Panc1 (cell line): ENCODE data around the gene TNIK. TPM values are rescaled to one million over a fixed set of nuclear protein-coding genes. Genes with fewer than 3 reads are reported as not detected.

Experiments used
- ATAC-seq: fragments of 200-7000 bp; cut with Tn5 transposase; 2 replicates; pipeline ENCODE4 v1.9.1; 2020; ENCODE audit warnings: mild to moderate bottlenecking, moderate library complexity
- BruUV-seq: library from RNA; stranded (reverse); fragments of 400-500 nt; replicated peaks from 2 replicates; lab custom pipeline; 2021; lab: Mats Ljungman, UMichigan
- CTCF ChIA-PET: fragments of 300-600 bp; sonication (Branson Sonifier 250); formaldehyde crosslinking; loops from one replicate; lab custom pipeline; 2022; ENCODE audit warnings: antibody characterized with exemption; lab: Charles Lee
- POLR2A ChIA-PET: fragments of 300-600 bp; sonication (Branson Sonifier 250); formaldehyde crosslinking; loops from one replicate; lab custom pipeline; 2022; ENCODE audit warnings: antibody characterized with exemption; lab: Charles Lee
- DNase-seq: peaks from one replicate; pipeline ENCODE4 v3.0.0-alpha.2; 2010; ENCODE audit warnings: low read depth, low spot score
- H3K27ac ChIP-seq: 2 replicates; pipeline ENCODE4 v1.5.1; 2011; ENCODE audit warnings: mild to moderate bottlenecking, low read length, inconsistent platforms
- H3K27me3 ChIP-seq: fragments of 200-500 bp; sonication (Bioruptor generic); 2 replicates; pipeline ENCODE4 v1.6.0; 2014; ENCODE audit warnings: low read length, inconsistent platforms; ENCODE audit not compliant: control insufficient read depth, insufficient read depth
- H3K36me3 ChIP-seq: fragments of 200-500 bp; sonication (Bioruptor generic); 2 replicates; pipeline ENCODE4 v1.5.1; 2014; ENCODE audit warnings: inconsistent platforms, mild to moderate bottlenecking, low read length, moderate library complexity; ENCODE audit not compliant: control insufficient read depth, insufficient read depth
- H3K4me1 ChIP-seq: 2 replicates; pipeline ENCODE4 v1.5.1; 2011; ENCODE audit warnings: inconsistent platforms, mild to moderate bottlenecking, low read length, moderate library complexity; ENCODE audit not compliant: control insufficient read depth, insufficient read depth
- H3K4me3 ChIP-seq, 2 experiments: 2 replicates each; pipeline ENCODE4 v1.5.1; 2011 to 2012; ENCODE audit warnings: low read depth in 2 of 2, low read length in 2 of 2, mild to moderate bottlenecking in 2 of 2, inconsistent platforms in 1 of 2, moderate library complexity in 1 of 2
- H3K9me3 ChIP-seq: fragments of 200-500 bp; sonication (Bioruptor generic); 2 replicates; pipeline ENCODE4 v1.5.1; 2014; ENCODE audit warnings: low read depth, mild to moderate bottlenecking, inconsistent platforms, low read length, moderate library complexity; ENCODE audit not compliant: control insufficient read depth, insufficient read depth
- CTCF ChIP-seq: fragments of 450-650 bp; IDR thresholded peaks from 2 replicates; pipeline ENCODE4 v1.5.1; 2017; ENCODE audit warnings: mild to moderate bottlenecking
- POLR2AphosphoS5 ChIP-seq: IDR thresholded peaks from 2 replicates; pipeline ENCODE4 v1.6.1; 2012; ENCODE audit warnings: mild to moderate bottlenecking, low read depth, low read length, moderate library complexity
- REST ChIP-seq, 2 experiments: IDR thresholded peaks; 2 replicates each; pipeline ENCODE4 v1.6.1; 2011 to 2012; ENCODE audit warnings: low read depth in 2 of 2, control low read depth in 1 of 2, low read length in 1 of 2, mild to moderate bottlenecking in 1 of 2, moderate library complexity in 1 of 2; ENCODE audit not compliant: insufficient read depth in 1 of 2
- SIN3A ChIP-seq: IDR thresholded peaks from 2 replicates; pipeline ENCODE4 v1.6.1; 2012; ENCODE audit warnings: low read depth, mild to moderate bottlenecking, low read length, moderate library complexity, borderline replicate concordance; ENCODE audit not compliant: insufficient read depth
- TCF7L2 ChIP-seq: IDR thresholded peaks from 2 replicates; pipeline ENCODE4 v1.6.1; 2011; ENCODE audit warnings: mild to moderate bottlenecking, low read depth, low read length, inconsistent platforms
- in situ Hi-C: cut with HindIII; loops from 2 replicates; pipeline ENCODE4 v1.10.0; 2016; ENCODE audit warnings: low sequenced_read_pairs, low pct_unique_long_range_greater_than_20kb
- intact Hi-C: fragments of 100-400 bp; cut with micrococcal nuclease; formaldehyde crosslinking; loops from one replicate; pipeline ENCODE4 v1.10.0; 2022; ENCODE audit not compliant: unreplicated experiment
- total RNA-seq: library from RNA; stranded (reverse); gene quantifications from one replicate; pipeline ENCODE4 v1.2.1, GENCODE V29; 2021; ENCODE audit not compliant: unreplicated experiment

TNIK gene
- total RNA-seq, 1 experiment from 2014 or later = 1.9 TPM

GRCh38 chr3:171436380-171436779 is 23.8 kb downstream of the TNIK start:
- Histone ChIP-seq H3K4me3 (no peak overlapping the region), H3K27me3 (peaks cover 11% of the 10 kb centered on the region), H3K4me1 (no peaks in the 10 kb centered on the region), H3K9me3 (no peaks in the 10 kb centered on the region), H3K36me3 (no peaks in the 10 kb centered on the region), H3K27ac (no peak overlapping the region)
- DNase-seq (no peak), ATAC-seq (no peak)
- no peak for TF ChIP-seq POLR2AphosphoS5
- TF ChIP-seq SIN3A = no peak
- TF ChIP-seq CTCF = no peak
- no peak for TF ChIP-seq REST (IDR thresholded peaks at IDR 0.05; ENCODE audit: insufficient read depth in 1 of 2, low read depth in 2 of 2, low read length in 1 of 2)
- TF ChIP-seq TCF7L2 = no peak
- ChIA-PET POLR2A (no interaction called here), CTCF (no interaction called here)
- in situ Hi-C loops (no loop called here), intact Hi-C loops (no loop called here)
- BruUV-seq = no TSS peak

- Histone ChIP-seq H3K27me3 (peaks cover 17% of the 10 kb centered on the region), H3K27ac (no peak overlapping the region), H3K4me1 (no peaks in the 10 kb centered on the region), H3K9me3 (no peaks in the 10 kb centered on the region), H3K4me3 (no peak overlapping the region), H3K36me3 (no peaks in the 10 kb centered on the region)
- in situ Hi-C loops = no loop called here
- ATAC-seq (no peak), DNase-seq (no peak)
- TF ChIP-seq POLR2AphosphoS5 = no peak
- no peak for TF ChIP-seq SIN3A
- TF ChIP-seq CTCF = no peak
- no peak for TF ChIP-seq TCF7L2
- TF ChIP-seq REST (IDR thresholded peaks at IDR 0.05; ENCODE audit: insufficient read depth in 1 of 2, low read depth in 2 of 2, low read length in 1 of 2) = no peak
- BruUV-seq = no TSS peak
- intact Hi-C loops = no loop called here
- ChIA-PET CTCF (no interaction called here), POLR2A (no interaction called here)
These were observed 24.4 kb downstream of the TNIK start for GRCh38 chr3:171435757-171436156.
